Endodermal cell (in vitro differentiated cells): ENCODE data around the gene ZNF320. TPM values are rescaled to one million over a fixed set of nuclear protein-coding genes. Genes with fewer than 3 reads are reported as not detected.
"Not testable (repeated sequence)": the region's sequence is repeated elsewhere in the genome, so short reads cannot be mapped to it uniquely, and the experiment has no call there.

Experiments used
- DNase-seq: peaks from one replicate; pipeline ENCODE4 v3.0.0-alpha.2; 2017
- H3K27ac ChIP-seq: 2 replicates; pipeline ENCODE4 v1.5.1; 2013; ENCODE audit warnings: mild to moderate bottlenecking, low read depth, low read length, moderate library complexity
- H3K27me3 ChIP-seq: 2 replicates; pipeline ENCODE4 v1.6.1; 2013; ENCODE audit warnings: mild to moderate bottlenecking, low read length, moderate library complexity; ENCODE audit not compliant: insufficient read depth, control insufficient read depth, poor library complexity, severe bottlenecking
- H3K36me3 ChIP-seq: 2 replicates; pipeline ENCODE4 v1.7.0; 2013; ENCODE audit warnings: mild to moderate bottlenecking, low read length, moderate library complexity; ENCODE audit not compliant: control insufficient read depth, insufficient read depth
- H3K4me1 ChIP-seq: one replicate; pipeline ENCODE4 v1.7.0; 2013; ENCODE audit warnings: low read length; ENCODE audit not compliant: control insufficient read depth, insufficient read depth
- H3K4me3 ChIP-seq: 2 replicates; pipeline ENCODE4 v1.5.1; 2013; ENCODE audit warnings: mild to moderate bottlenecking, low read length, moderate library complexity
- H3K9ac ChIP-seq: 2 replicates; pipeline ENCODE4 v1.6.1; 2013; ENCODE audit warnings: mild to moderate bottlenecking, low read length, moderate library complexity; ENCODE audit not compliant: poor library complexity, severe bottlenecking; ENCODE audit errors: extremely low read depth
- H3K9me3 ChIP-seq: 2 replicates; pipeline ENCODE4 v1.6.1; 2013; ENCODE audit warnings: mild to moderate bottlenecking, low read length, moderate library complexity; ENCODE audit not compliant: control insufficient read depth
- H3K27ac Mint-ChIP-seq: 2 replicates; pipeline ENCODE4 v1.8.0; 2020; ENCODE audit warnings: mixed read lengths
- H3K27me3 Mint-ChIP-seq: 2 replicates; pipeline ENCODE4 v1.8.0; 2021; ENCODE audit warnings: mild to moderate bottlenecking, mixed read lengths; ENCODE audit not compliant: insufficient read depth
- H3K36me3 Mint-ChIP-seq: 2 replicates; pipeline ENCODE4 v1.8.0; 2020; ENCODE audit warnings: low read depth, mixed read lengths
- H3K4me1 Mint-ChIP-seq: 2 replicates; pipeline ENCODE4 v1.8.0; 2020; ENCODE audit warnings: mixed read lengths
- H3K4me3 Mint-ChIP-seq: 2 replicates; pipeline ENCODE4 v1.8.0; 2020; ENCODE audit warnings: mild to moderate bottlenecking, moderate library complexity, mixed read lengths
- H3K9me3 Mint-ChIP-seq: 2 replicates; pipeline ENCODE4 v1.8.0; 2020; ENCODE audit warnings: mild to moderate bottlenecking, mixed read lengths
- CTCF ChIP-seq: fragments of 200-600 bp; sonication (generic); conservative IDR thresholded peaks from 2 replicates; pipeline ENCODE4 v1.5.0; 2021; ENCODE audit warnings: antibody characterized with exemption, mild to moderate bottlenecking
- WGBS, 2 experiments: methylation state at CpG; one replicate each; pipeline versions ENCODE4 v1.1.5 to v1.1.7; 2013; ENCODE audit warnings: missing lambda C conversion rate in 2 of 2, mixed read lengths in 1 of 2; ENCODE audit not compliant: insufficient coverage in 1 of 2, insufficient read length in 1 of 2; 5-methylcytosine and 5-hydroxymethylcytosine counted together
- total RNA-seq, 2 donors: library from RNA; stranded (reverse); fragmentation: NEBNext Ultra II Directional in 1 of 2; extraction: Animal tissue kit (Norgen Biotek cat#: 25700) in 1 of 2; gene quantifications; 2 replicates in 1 of 2; 3 replicates in 1 of 2; pipeline ENCODE4 v1.2.1, GENCODE V29; 2021

ZNF320 gene
- total RNA-seq, 2 donors from 2014 or later = 33.5 to 37.5 TPM

GRCh38 chr19:52889931-52890330 is 7.5 kb downstream of the ZNF320 start:
- H3K27ac Mint-ChIP-seq = no peak overlapping the region
- H3K36me3 ChIP-seq = peaks cover 73% of the 10 kb centered on the region
- peaks cover 13% of the 10 kb centered on the region for H3K9me3 ChIP-seq
- H3K9me3 Mint-ChIP-seq = no peaks in the 10 kb centered on the region
- no peak for TF ChIP-seq CTCF
- H3K27me3 ChIP-seq = no peaks in the 10 kb centered on the region
- H3K27me3 Mint-ChIP-seq = no peaks in the 10 kb centered on the region
- H3K4me1 ChIP-seq = no peaks in the 10 kb centered on the region
- no peak overlapping the region for H3K4me3 ChIP-seq
- H3K27ac ChIP-seq = no peak overlapping the region
- H3K4me3 Mint-ChIP-seq = no peak overlapping the region
- H3K36me3 Mint-ChIP-seq = peaks cover 74% of the 10 kb centered on the region
- H3K4me1 Mint-ChIP-seq = peaks cover 23% of the 10 kb centered on the region
- WGBS, 2 experiments = 97% methylated on average over 3 of the region's 4 CpGs; no CpG with 5 or more reads in 1 of the 2 experiments
- peak; percentile 29 for DNase-seq
- H3K9ac ChIP-seq = no peak overlapping the region

GRCh38 chr19:52889076-52889475 is 8.4 kb downstream of the ZNF320 start:
- 93 to 97% methylated on average over 6 to 7 of the region's 7 CpGs for WGBS, 2 experiments
- Mint-ChIP-seq H3K27ac (no peak overlapping the region), H3K9me3 (no peaks in the 10 kb centered on the region), H3K4me3 (no peak overlapping the region), H3K4me1 (peaks cover 19% of the 10 kb centered on the region), H3K27me3 (no peaks in the 10 kb centered on the region), H3K36me3 (peaks cover 74% of the 10 kb centered on the region)
- H3K27ac ChIP-seq = no peak overlapping the region
- H3K9me3 ChIP-seq = peaks cover 19% of the 10 kb centered on the region
- no peaks in the 10 kb centered on the region for H3K27me3 ChIP-seq
- no peaks in the 10 kb centered on the region for H3K4me1 ChIP-seq
- H3K36me3 ChIP-seq = peaks cover 77% of the 10 kb centered on the region
- no peak overlapping the region for H3K4me3 ChIP-seq
- peak; percentile 32 for DNase-seq
- TF ChIP-seq CTCF = no peak
- no peak overlapping the region for H3K9ac ChIP-seq

GRCh38 chr19:52880895-52881389 is 16.5 kb downstream of the ZNF320 start:
- Mint-ChIP-seq H3K4me3 (no peak overlapping the region), H3K9me3 (peaks cover 46% of the 10 kb centered on the region), H3K27ac (no peak overlapping the region), H3K4me1 (peaks cover 9% of the 10 kb centered on the region), H3K27me3 (no peaks in the 10 kb centered on the region), H3K36me3 (peaks cover 83% of the 10 kb centered on the region)
- TF ChIP-seq CTCF = no peak
- no peaks in the 10 kb centered on the region for H3K4me1 ChIP-seq
- WGBS, 2 experiments = 89 to 90% methylated on average over 11 of the region's 11 CpGs
- H3K27me3 ChIP-seq = no peaks in the 10 kb centered on the region
- H3K36me3 ChIP-seq = peaks cover 76% of the 10 kb centered on the region
- DNase-seq = no peak
- no peak overlapping the region for H3K9ac ChIP-seq
- peak overlapping the region; percentile 71 for H3K4me3 ChIP-seq
- peaks cover 70% of the 10 kb centered on the region for H3K9me3 ChIP-seq
- H3K27ac ChIP-seq = no peak overlapping the region

GRCh38 chr19:52872996-52873395 is 24.4 kb downstream of the ZNF320 start:
- H3K9ac ChIP-seq, H3K27me3 ChIP-seq, H3K4me3 Mint-ChIP-seq, H3K36me3 ChIP-seq, H3K27me3 Mint-ChIP-seq, H3K9me3 Mint-ChIP-seq, H3K4me3 ChIP-seq: not testable (repeated sequence)
- Histone ChIP-seq H3K9me3 (peaks cover 18% of the 10 kb centered on the region), H3K27ac (peak overlapping the region; percentile 19), H3K4me1 (peaks cover 12% of the 10 kb centered on the region)
- Mint-ChIP-seq H3K36me3 (peaks cover 10% of the 10 kb centered on the region), H3K4me1 (peaks cover 38% of the 10 kb centered on the region), H3K27ac (peak overlapping the region; percentile 89)
- WGBS, 2 experiments = 81 to 87% methylated on average over 5 to 6 of the region's 6 CpGs
- peak; percentile 68 for DNase-seq
